GM19324 (cell line): ENCODE measurements around the gene VPS50.

Experiments
- ATAC-seq: cut with Tn5 transposase; IDR thresholded peaks from one replicate; pipeline ENCODE4 v1.9.1; 2021; ENCODE audit warnings: mild to moderate bottlenecking, moderate library complexity; ENCODE audit not compliant: unreplicated experiment, low FRiP score

Gene VPS50

GRCh38 chr7:93231799-93232672 is at the start of gene VPS50:
Gene VPS50 (plus strand): TSS chr7:93232366. CDS start chr7:93232468, 102 bp downstream.
- ATAC-seq = peak; percentile 99

DNA sequence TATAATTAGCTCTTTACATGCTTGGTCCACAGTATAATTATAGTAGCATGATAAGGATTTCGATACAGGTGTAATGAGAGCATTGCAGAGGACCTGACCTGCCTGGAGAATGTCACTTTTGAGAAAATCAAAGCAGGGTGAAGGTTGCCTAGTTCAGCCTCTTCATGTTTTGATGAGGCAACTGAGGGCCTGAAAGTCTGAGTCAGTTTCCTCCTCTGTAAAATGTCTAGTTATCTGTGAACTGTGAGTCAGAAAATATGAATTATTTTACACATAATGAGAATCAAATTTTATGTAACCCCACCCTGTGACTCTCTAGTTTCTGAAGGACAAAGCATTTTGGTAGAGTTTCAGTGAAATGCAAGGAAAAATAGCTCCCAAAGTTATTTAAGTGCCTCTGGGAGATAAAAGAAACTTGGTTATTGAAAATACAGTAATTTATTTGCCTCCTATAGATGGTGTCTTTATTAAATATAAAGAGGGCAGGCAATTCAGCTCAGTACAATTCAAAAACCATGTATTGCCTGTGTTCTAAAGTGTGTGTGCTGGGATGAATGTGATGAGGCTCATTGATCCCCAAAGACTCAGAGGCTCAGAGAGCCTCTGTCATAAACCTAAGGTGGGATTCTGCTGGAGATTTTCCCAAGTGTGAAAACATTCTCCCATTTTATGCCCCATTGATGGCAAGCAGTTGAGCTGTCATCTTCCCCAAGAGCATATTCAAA is 46.7 kb upstream of the VPS50 start:
- no peak for ATAC-seq

GRCh38 chr7:93188870-93189634 is 43.1 kb upstream of the VPS50 start:
- ATAC-seq = no peak

- ATAC-seq = no peak
Observed at GRCh38 chr7:93194386-93194785, 37.8 kb upstream of the VPS50 start.

GRCh38 chr7:93196336-93196735 is 35.8 kb upstream of the VPS50 start:
- ATAC-seq = no peak

- ATAC-seq = no peak
Observed at GRCh38 chr7:93198472-93198871, 33.7 kb upstream of the VPS50 start.

- no peak for ATAC-seq
Observed at GRCh38 chr7:93202594-93203250, 29.4 kb upstream of the VPS50 start.

DNA sequence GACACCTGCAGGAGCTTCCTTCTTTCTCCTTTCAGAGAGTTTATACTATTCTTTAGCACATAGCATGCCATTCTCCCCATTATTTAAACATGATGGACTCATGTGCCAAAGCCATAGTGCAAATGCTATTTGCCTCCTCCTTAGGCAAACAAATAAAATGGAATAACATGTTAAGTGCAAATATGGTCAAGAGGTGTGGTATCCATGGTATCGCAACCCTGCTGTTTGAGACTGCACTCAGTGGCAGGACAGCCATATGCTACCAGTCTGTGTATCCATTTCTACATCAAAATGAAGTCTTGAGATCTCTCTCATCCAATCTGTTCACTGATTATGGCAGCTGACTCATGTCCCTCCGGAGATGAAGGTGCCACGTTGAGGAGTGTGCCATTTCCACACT is 28.7 kb upstream of the VPS50 start:
- no peak for ATAC-seq

GRCh38 chr7:93205046-93205445 is 27.1 kb upstream of the VPS50 start:
- ATAC-seq = no peak

DNA sequence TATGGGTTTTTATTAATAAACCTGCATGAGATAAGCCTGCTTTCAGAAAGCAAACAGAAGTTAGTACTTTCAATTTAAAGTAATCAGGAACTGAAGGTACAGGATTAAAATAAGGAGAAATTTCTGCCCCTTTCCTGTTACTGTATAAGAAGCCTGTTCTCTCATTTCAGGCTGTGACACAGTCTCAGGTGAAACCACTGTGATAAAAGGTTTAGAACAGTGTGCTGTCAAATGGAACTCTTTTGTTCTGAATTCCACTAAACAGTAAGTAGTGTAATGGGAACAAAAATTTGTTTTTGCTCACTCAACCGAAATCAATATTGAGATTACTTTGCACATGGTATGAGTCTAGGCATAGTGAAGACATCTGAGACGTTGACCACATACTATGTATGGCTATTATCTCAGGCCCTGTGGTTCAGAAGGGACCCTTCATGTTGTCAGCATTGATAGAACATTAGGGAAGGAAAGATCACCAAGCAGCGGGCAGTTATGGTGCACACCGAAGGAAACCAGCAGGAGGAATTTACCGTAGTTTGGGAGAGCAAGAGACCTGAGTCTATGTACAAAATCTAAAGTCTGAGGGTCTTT is 20.8 kb upstream of the VPS50 start:
- no peak for ATAC-seq

DNA sequence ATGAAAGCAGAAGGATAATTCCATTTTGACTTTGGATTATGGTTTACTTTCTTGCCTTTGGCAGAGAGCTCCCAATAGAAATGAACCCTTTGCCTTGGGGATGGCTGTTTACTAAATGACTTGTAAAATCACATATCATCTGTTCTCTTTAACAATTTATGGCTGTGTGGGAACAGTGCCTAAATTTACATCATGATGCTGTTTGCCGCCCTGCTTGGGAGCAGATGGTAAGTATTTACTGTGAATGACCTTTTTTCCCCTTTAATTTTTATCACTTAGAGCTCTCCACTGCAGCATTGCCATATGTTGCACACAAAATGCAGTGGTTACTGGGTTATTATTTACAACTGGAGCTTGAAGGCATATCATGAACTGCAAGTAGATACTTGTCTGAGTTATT is 19.3 kb upstream of the VPS50 start:
- no peak for ATAC-seq

DNA sequence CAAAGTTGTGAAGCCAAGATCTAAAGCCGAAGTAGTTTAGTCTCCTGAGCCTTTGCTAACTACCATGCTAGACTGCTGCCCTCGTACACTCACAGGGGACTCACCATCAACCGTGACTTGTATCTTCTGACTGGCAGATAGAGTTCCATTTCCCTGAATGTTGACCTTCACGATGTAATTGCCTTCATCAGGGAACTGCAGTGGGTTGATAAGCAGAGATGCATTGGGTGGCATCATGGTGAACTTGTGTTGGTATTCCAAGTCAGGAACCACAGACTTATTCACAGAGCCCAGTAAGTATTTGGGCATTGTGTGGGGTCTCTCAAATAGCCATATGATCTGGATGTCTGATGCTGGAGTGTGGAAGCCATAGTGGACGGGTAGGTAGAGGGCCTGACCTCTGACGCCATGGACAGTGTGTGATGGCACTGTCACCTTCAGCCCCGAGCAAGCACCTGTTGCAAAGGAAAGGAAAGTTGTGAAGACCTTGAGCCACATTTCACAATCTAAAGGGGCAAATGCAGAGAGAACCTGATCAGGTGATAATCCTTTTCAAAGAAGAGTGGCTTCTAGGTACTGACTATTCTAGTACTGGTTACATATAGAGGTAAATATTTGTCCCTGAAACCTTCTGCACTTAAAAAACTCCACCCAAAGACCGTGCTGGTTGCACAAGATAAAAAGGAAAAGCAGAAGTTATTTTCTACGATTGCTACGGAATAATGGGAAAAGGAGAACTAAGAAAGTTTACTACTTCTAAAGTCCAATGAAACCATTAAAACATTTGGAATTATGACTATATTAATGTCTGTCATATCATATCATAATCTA is 13.0 kb upstream of the VPS50 start:
- ATAC-seq = no peak

DNA sequence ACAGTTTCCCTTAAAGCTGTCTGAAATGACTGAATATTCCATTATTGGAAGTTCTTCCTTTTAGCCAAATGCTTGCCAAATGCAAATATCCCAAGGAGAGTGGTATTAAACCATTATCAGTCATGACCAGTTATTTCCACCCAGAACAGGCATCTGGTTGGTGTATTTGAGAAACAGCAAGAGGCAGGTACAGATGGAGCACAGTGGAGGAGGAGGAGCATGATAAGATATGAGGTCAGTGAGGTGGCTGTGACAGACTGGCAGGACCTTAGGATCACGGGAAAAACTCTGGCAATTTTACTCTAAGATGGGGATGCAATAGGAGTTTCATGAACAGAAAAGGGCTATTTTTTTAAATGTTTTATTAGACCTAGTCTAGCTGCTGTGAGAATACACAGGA is 12.3 kb upstream of the VPS50 start:
- no peak for ATAC-seq

GRCh38 chr7:93226310-93226709 is 5.9 kb upstream of the VPS50 start, which contains the start of gene HEPACAM2:
Gene HEPACAM2 (minus strand): TSS chr7:93226469.
- ATAC-seq = peak; percentile 57

- no peak for ATAC-seq
Observed at GRCh38 chr7:93228302-93228701, 3.9 kb upstream of the VPS50 start.

- ATAC-seq = no peak
Observed at GRCh38 chr7:93231259-93231658, 907 bp upstream of the VPS50 start.

GRCh38 chr7:93232673-93233018 is 480 bp downstream of the VPS50 start:
- no peak for ATAC-seq

DNA sequence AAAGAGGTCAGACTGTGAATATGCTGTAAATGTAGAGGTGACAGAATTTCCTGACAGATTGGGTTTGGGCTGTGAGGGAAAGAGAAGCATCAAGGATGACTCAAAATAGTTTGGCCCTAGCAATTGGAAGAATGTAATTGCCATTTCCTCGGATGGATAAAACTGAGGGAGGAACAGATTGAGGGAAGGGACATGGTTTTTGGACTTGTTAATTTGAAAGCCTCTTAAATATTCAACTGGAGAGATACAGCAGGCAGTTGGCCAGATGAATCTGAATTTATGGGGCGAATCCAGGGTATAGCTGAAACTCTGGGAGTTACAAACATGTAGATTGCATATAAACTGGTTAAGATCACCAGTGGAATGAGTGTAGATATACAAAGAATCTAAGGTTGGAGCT is 3.4 kb downstream of the VPS50 start:
- ATAC-seq = no peak

DNA sequence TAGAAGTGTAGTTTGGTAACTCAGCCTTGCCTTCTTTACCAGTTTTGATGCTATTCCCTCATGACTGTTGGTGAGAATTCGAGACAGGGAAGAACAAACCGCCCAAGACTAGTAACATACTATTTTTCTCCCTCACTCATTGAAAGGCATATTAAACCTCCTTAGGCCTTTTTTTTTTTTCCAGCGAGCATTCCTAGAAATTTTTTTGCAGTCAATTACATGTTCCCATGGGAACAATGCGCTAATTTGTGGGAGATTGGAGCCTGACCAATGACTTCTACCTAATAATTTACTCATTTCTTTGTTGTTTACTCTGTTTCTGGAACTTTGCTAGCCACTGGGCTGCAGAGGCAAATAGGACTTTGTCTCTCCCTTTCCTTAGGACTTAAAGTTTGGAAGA is 6.0 kb downstream of the VPS50 start:
- ATAC-seq = no peak
